GM12891 (cell line): ENCODE results near the gene ELOVL3.
"Not testable (repeated sequence)": the region's sequence is repeated elsewhere in the genome, so short reads cannot be mapped to it uniquely, and the experiment has no call there.

ENCODE experiments used
- DNase-seq: peaks from one replicate; pipeline ENCODE4 v3.0.0; 2011; ENCODE audit warnings: low spot score; ENCODE audit not compliant: insufficient read length
- FAIRE-seq: peaks from 2 replicates; lab custom pipeline; 2011; peaks lifted over from hg19 to GRCh38; lab: Jason Lieb, UNC
- PAX5 ChIP-seq: IDR thresholded peaks from 2 replicates; pipeline ENCODE4 v1.6.1; 2011; ENCODE audit warnings: low read length, moderate library complexity, mild to moderate bottlenecking; ENCODE audit not compliant: insufficient read depth, severe bottlenecking
- POLR2A ChIP-seq: IDR thresholded peaks from 2 replicates; pipeline ENCODE4 v1.6.1; 2011; ENCODE audit warnings: low read depth, low read length, control low read depth
- POLR2AphosphoS5 ChIP-seq: IDR thresholded peaks from 2 replicates; pipeline ENCODE4 v1.6.1; 2011; ENCODE audit warnings: low read depth, low read length, control low read depth
- POU2F2 ChIP-seq: IDR thresholded peaks from 2 replicates; pipeline ENCODE4 v1.6.1; 2011; ENCODE audit warnings: low read depth, mild to moderate bottlenecking, control low read depth, low read length, moderate library complexity
- SPI1 ChIP-seq: IDR thresholded peaks from 2 replicates; pipeline ENCODE4 v1.6.1; 2011; ENCODE audit warnings: low read depth, low read length, control low read depth
- TAF1 ChIP-seq: IDR thresholded peaks from 2 replicates; pipeline ENCODE4 v1.6.1; 2011; ENCODE audit warnings: low read depth, low read length, control low read depth

Gene ELOVL3

DNA sequence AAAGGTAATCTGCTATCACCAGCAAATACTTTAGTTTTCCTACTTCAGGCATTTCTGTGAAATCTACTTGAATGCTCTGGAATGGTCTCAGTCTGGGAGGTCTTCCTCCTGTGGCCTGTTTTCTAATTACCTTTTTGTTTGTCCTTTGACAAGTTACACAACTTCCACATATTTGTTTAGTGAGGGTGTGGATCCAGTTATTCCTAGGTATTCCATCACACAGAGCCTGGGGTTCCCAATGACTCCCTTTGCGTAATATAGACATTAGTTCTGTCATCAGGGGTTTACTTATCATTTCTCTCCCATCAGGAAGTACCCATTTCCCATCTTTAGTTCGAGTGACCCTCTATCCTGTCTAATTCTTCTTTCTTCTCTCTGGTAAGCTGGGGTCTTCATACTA is 28.1 kb upstream of the ELOVL3 start:
- DNase-seq, result no peak
- no peak for FAIRE-seq
- no peak for TF ChIP-seq POLR2AphosphoS5
- no peak for TF ChIP-seq SPI1
- TF ChIP-seq POU2F2, result no peak
- TF ChIP-seq TAF1, result no peak
- no peak for TF ChIP-seq POLR2A
- no peak for TF ChIP-seq PAX5

DNA sequence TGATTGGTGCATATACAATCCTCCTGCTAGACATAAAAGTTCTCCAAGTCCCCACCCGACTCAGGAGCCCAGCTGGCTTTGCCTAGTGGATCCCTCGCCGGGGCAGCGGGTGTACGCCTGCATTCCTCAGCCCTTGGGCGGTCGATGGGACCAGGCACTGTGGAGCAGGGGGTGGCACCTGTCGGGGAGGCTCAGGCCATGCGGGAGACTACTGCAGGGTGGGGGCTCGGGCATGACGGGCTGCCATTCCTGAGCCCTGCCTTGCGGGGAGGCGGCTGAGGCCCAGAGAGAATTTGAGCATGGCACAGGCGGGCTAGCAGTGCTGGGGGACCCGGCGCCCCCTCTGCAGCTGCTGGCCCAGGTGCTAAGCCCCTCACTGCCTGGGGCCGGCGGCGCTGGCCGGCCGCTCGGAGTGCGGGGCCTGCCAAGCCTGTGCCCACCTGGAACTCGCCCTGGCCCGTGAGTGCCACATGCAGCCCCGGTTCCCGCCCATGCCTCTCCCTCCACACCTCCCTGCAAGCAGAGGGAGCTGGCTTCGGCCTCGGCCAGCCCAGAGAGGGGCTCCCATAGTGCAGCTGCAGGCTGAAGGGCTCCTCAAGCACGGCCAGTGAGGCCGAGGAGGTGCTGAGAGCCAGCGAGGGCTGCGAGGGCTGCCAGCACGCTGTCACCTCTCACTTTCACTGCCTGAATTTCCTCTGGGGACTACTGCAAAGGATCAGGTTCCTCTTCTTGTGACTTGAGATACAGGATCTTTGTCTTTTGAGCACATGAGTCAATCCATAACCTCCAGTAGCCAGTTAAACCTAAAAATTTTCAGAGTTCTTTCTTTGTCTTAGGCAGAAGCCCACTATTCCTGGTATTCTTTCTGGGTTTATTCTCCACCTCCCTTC is 25.1 kb upstream of the ELOVL3 start:
- no peak for DNase-seq
- no peak for FAIRE-seq
- TF ChIP-seq POU2F2, result no peak
- no peak for TF ChIP-seq TAF1
- TF ChIP-seq POLR2A, result no peak
- TF ChIP-seq PAX5, result no peak
- TF ChIP-seq SPI1, result no peak
- no peak for TF ChIP-seq POLR2AphosphoS5

DNA sequence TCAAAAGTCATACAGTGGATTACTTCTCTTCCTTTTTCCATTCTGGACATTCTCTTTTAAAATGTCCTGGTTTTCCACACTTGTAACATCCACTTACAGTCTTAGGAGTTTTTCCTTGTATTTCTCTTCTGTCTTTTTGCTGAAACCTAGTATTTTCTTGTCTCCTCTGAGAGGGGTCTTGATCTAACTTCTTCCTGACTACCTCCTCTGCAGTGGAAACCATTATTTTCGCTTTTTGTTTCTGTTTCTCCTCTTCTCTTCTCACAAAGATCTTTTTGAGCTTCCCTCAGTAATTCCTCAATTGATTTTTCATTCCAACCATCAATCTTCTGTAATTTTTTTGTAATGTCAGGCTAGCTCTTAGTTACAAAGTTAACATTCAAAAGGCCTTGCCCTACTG is 23.7 kb upstream of the ELOVL3 start:
- DNase-seq (no peak), FAIRE-seq (no peak)
- no peak for TF ChIP-seq SPI1
- no peak for TF ChIP-seq TAF1
- TF ChIP-seq POU2F2, result no peak
- TF ChIP-seq POLR2A, result no peak
- TF ChIP-seq PAX5, result no peak
- no peak for TF ChIP-seq POLR2AphosphoS5

DNA sequence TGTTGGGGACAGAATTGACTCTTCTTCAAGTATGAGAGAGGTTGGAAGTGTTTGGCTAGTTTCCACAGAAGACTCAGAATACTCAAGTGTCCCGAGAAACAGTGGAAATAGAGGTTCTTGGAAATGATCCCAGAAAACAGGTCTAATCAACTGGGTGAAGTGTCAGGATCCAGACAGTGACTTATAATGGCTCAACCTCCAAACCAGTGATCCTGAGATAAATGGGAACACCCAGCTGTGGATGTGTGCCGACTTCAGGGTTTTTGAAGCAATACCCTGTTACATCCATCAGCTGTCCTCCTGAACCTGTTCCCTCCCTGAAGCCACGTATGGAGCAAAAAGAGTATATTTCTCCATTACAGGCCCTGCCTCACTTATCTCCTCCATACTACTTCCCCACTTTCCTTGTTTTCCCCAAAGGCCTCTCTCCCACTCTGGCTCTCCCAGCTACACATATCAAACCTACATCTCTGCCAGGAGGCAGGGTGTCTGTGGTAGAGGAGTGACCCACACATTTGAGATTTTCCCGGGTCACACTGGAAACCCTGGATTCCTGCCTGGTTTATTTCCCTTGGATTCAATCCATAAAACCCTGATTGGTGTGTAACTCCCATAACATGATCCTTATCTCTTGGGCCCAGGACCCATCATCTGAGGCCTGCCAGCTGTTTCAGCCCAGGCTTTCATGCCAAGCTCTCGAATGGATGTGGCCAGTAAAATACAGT is 17.6 kb upstream of the ELOVL3 start:
- DNase-seq, result no peak
- TF ChIP-seq SPI1 (no peak), POU2F2 (no peak), TAF1 (no peak), PAX5 (no peak), POLR2AphosphoS5 (no peak), POLR2A (no peak)
- no peak for FAIRE-seq

- TF ChIP-seq POU2F2 (no peak), PAX5 (no peak), TAF1 (no peak)
- no peak for FAIRE-seq
- DNase-seq, result no peak
These were observed 14.3 kb upstream of the ELOVL3 start for GRCh38 chr10:102211615-102212299.

- DNase-seq, FAIRE-seq: not testable (repeated sequence)
These were observed 12.5 kb upstream of the ELOVL3 start for GRCh38 chr10:102213599-102213998.

DNA sequence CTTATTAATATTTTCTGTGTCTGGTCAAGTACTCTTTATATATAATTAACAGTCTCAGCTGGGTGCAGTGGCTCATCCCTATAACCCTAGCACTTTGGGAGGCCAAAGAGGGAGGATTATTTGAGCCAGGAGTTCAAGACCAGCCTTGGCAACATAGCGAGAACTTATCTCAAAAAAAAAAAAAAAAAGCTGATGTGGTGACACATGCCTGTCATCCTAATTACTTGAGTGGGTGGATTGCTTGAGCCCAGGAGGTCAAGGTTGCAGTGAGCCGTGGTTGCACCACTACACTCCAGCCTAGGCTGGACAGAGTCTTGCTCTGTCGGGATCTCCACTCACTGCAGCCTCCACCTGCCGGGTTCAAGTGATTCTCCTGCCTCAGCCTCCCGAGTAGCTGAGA is 6.7 kb upstream of the ELOVL3 start:
- FAIRE-seq (no peak), DNase-seq (no peak)
- TF ChIP-seq POLR2A, result no peak
- TF ChIP-seq POLR2AphosphoS5, result no peak
- no peak for TF ChIP-seq PAX5
- no peak for TF ChIP-seq POU2F2
- TF ChIP-seq TAF1, result no peak
- no peak for TF ChIP-seq SPI1

GRCh38 chr10:102220612-102221011 is 5.5 kb upstream of the ELOVL3 start:
- TF ChIP-seq PAX5 (no peak), TAF1 (no peak), POLR2A (no peak), POLR2AphosphoS5 (no peak), POU2F2 (no peak), SPI1 (no peak)

GRCh38 chr10:102222797-102223196 is 3.3 kb upstream of the ELOVL3 start:
- TF ChIP-seq POLR2A (no peak), POLR2AphosphoS5 (no peak), PAX5 (no peak), POU2F2 (no peak)
- FAIRE-seq, result no peak
- no peak for DNase-seq

More at GRCh38 chr10:102220612-102221011, 5.5 kb upstream of the ELOVL3 start:
- DNase-seq (no peak), FAIRE-seq (no peak)

GRCh38 chr10:102226542-102226870 is 407 bp downstream of the ELOVL3 start:
- TF ChIP-seq POLR2AphosphoS5 (no peak), SPI1 (no peak), TAF1 (no peak), POLR2A (no peak), POU2F2 (no peak), PAX5 (no peak)
- FAIRE-seq (no peak), DNase-seq (no peak)
